Thymus (tissue), 11 donors: ENCODE results near the gene BBX. TPM values are rescaled to one million over a fixed set of nuclear protein-coding genes. Genes with fewer than 3 reads are reported as not detected.

Source experiments
- DNase-seq, 9 donors: peaks; one replicate each; pipeline ENCODE4 v3.0.0-alpha.2; 2013; ENCODE audit warnings: low spot score in 9 of 9, low read depth in 6 of 9, missing footprints in 1 of 9
- H3K27ac ChIP-seq, 2 donors: one replicate each; pipeline ENCODE4 v1.5.1; 2013; ENCODE audit warnings: control low read depth in 1 of 2, low read depth in 1 of 2, low read length in 1 of 2, mild to moderate bottlenecking in 1 of 2, moderate library complexity in 1 of 2
- H3K27me3 ChIP-seq, 2 donors: one replicate each; pipeline ENCODE4 v1.5.1; 2013; ENCODE audit warnings: low read length in 1 of 2; ENCODE audit not compliant: control insufficient read depth in 2 of 2, insufficient read depth in 1 of 2
- H3K36me3 ChIP-seq, 2 donors: one replicate each; pipeline ENCODE4 v1.5.1; 2013; ENCODE audit warnings: low read length in 1 of 2, mild to moderate bottlenecking in 1 of 2, moderate library complexity in 1 of 2; ENCODE audit not compliant: control insufficient read depth in 2 of 2, insufficient read depth in 2 of 2
- H3K4me1 ChIP-seq, 2 donors: one replicate each; pipeline ENCODE4 v1.5.1; 2013; ENCODE audit warnings: low read length in 2 of 2; ENCODE audit not compliant: control insufficient read depth in 2 of 2, insufficient read depth in 2 of 2
- H3K4me3 ChIP-seq, 2 donors: one replicate each; pipeline ENCODE4 v1.5.1; 2013; ENCODE audit warnings: low read length in 2 of 2, control low read depth in 1 of 2, mild to moderate bottlenecking in 1 of 2
- H3K9me3 ChIP-seq, 2 donors: one replicate each; pipeline ENCODE4 v1.5.1; 2013; ENCODE audit warnings: low read length in 1 of 2, mild to moderate bottlenecking in 1 of 2; ENCODE audit not compliant: control insufficient read depth in 2 of 2, insufficient read depth in 1 of 2
- WGBS: extraction: QIAGEN DNeasy Blood & Tissue Kit; methylation state at CpG from one replicate; pipeline ENCODE4 v1.1.7; 2013; 5-methylcytosine and 5-hydroxymethylcytosine counted together
- polyA plus RNA-seq: library from polyadenylated mRNA; stranded (reverse); fragments of 200-250 nt; gene quantifications from one replicate; pipeline ENCODE4 v1.2.3, GENCODE V29; 2013
- total RNA-seq: library from RNA; stranded (reverse); fragments of 120-200 nt; gene quantifications from one replicate; pipeline ENCODE4 v1.2.4, GENCODE V29; 2013
- donor health status: healthy.

The BBX gene
- total and polyA plus RNA-seq, 2 donors, result 8.9 to 31.3 TPM

- no peak overlapping the region for H3K4me3 ChIP-seq
- 78% methylated on average over 8 of the region's 8 CpGs for WGBS
- no peak overlapping the region for H3K27ac ChIP-seq
- no peaks in the 10 kb centered on the region for H3K4me1 ChIP-seq
- H3K9me3 ChIP-seq, result no peaks in the 10 kb centered on the region
- DNase-seq, result no peak
- peaks cover 5 to 9% of the 10 kb centered on the region in 2 donors for H3K36me3 ChIP-seq
- H3K27me3 ChIP-seq, result no peaks in the 10 kb centered on the region
These were observed 287.7 kb downstream of the BBX start for GRCh38 chr3:107810171-107811071.

GRCh38 chr3:107813026-107813425 is 290.3 kb downstream of the BBX start:
- no peaks in the 10 kb centered on the region for H3K4me1 ChIP-seq
- no peak overlapping the region for H3K27ac ChIP-seq
- H3K27me3 ChIP-seq, result no peaks in the 10 kb centered on the region
- H3K36me3 ChIP-seq, result no peaks in the 10 kb centered on the region
- no peak overlapping the region for H3K4me3 ChIP-seq
- no peak for DNase-seq
- WGBS, result 94% methylated on average over 1 of the region's 1 CpG
- no peaks in the 10 kb centered on the region for H3K9me3 ChIP-seq

- Histone ChIP-seq H3K36me3 (no peaks in the 10 kb centered on the region), H3K9me3 (no peaks in the 10 kb centered on the region), H3K27ac (no peak overlapping the region), H3K27me3 (no peaks in the 10 kb centered on the region), H3K4me1 (no peaks in the 10 kb centered on the region), H3K4me3 (no peak overlapping the region)
- WGBS, result 93% methylated on average over 6 of the region's 6 CpGs
- no peak for DNase-seq
These were observed 293.3 kb downstream of the BBX start for GRCh38 chr3:107816107-107816506.

- no peaks in the 10 kb centered on the region for H3K9me3 ChIP-seq
- no peaks in the 10 kb centered on the region for H3K4me1 ChIP-seq
- no peaks in the 10 kb centered on the region for H3K36me3 ChIP-seq
- no peak overlapping the region for H3K27ac ChIP-seq
- no peaks in the 10 kb centered on the region for H3K27me3 ChIP-seq
- DNase-seq, result no peak
- H3K4me3 ChIP-seq, result no peak overlapping the region
These were observed 294.3 kb downstream of the BBX start for GRCh38 chr3:107817076-107817475.

- H3K4me3 ChIP-seq, result no peak overlapping the region
- no peak overlapping the region for H3K27ac ChIP-seq
- H3K36me3 ChIP-seq, result no peaks in the 10 kb centered on the region
- no peaks in the 10 kb centered on the region for H3K27me3 ChIP-seq
- no peaks in the 10 kb centered on the region for H3K4me1 ChIP-seq
- WGBS, result 96% methylated on average over 1 of the region's 1 CpG
- no peak for DNase-seq
- H3K9me3 ChIP-seq, result no peaks in the 10 kb centered on the region
These were observed 295.3 kb downstream of the BBX start for GRCh38 chr3:107818025-107818424.

GRCh38 chr3:107819656-107820055 is 296.9 kb downstream of the BBX start:
- Histone ChIP-seq H3K27me3 (no peaks in the 10 kb centered on the region), H3K36me3 (no peaks in the 10 kb centered on the region), H3K27ac (no peak overlapping the region), H3K9me3 (no peaks in the 10 kb centered on the region), H3K4me3 (no peak overlapping the region), H3K4me1 (no peaks in the 10 kb centered on the region)
- no peak for DNase-seq
- 87% methylated on average over 4 of the region's 4 CpGs for WGBS

GRCh38 chr3:107822308-107822707 is 299.5 kb downstream of the BBX start:
- H3K9me3 ChIP-seq, result no peaks in the 10 kb centered on the region
- no peak overlapping the region for H3K4me3 ChIP-seq
- no peaks in the 10 kb centered on the region for H3K4me1 ChIP-seq
- no peak for DNase-seq
- no peaks in the 10 kb centered on the region for H3K36me3 ChIP-seq
- 96% methylated on average over 4 of the region's 4 CpGs for WGBS
- H3K27ac ChIP-seq, result no peak overlapping the region
- no peaks in the 10 kb centered on the region for H3K27me3 ChIP-seq

GRCh38 chr3:107824822-107825371 is 302.1 kb downstream of the BBX start:
- Histone ChIP-seq H3K4me1 (no peaks in the 10 kb centered on the region), H3K36me3 (no peaks in the 10 kb centered on the region), H3K27me3 (no peaks in the 10 kb centered on the region), H3K9me3 (no peaks in the 10 kb centered on the region), H3K4me3 (no peak overlapping the region), H3K27ac (no peak overlapping the region)
- DNase-seq, result no peak
- 96% methylated on average over 4 of the region's 4 CpGs for WGBS

GRCh38 chr3:107825556-107825955 is 302.8 kb downstream of the BBX start:
- Histone ChIP-seq H3K4me1 (no peaks in the 10 kb centered on the region), H3K36me3 (no peaks in the 10 kb centered on the region), H3K4me3 (no peak overlapping the region), H3K9me3 (no peaks in the 10 kb centered on the region), H3K27ac (no peak overlapping the region), H3K27me3 (no peaks in the 10 kb centered on the region)
- DNase-seq, result no peak
- WGBS, result 92% methylated on average over 5 of the region's 5 CpGs
